Effector memory CD8-positive, alpha-beta T cell (primary cell): ENCODE data around the gene TLCD1.

ENCODE experiments used
- ATAC-seq: fragments of 150-1000 bp; cut with Tn5 transposase; replicated peaks from 2 replicates; pipeline ENCODE4 v1.10.0; 2021; ENCODE audit warnings: mild to moderate bottlenecking, moderate library complexity
- DNase-seq, 3 experiments: peaks; one replicate each; pipeline ENCODE4 v3.0.0; 2021
- H3K27ac Mint-ChIP-seq, 2 donors: one replicate each; pipeline ENCODE4 v1.8.0; 2022; ENCODE audit warnings: mild to moderate bottlenecking in 2 of 2, mixed read lengths in 2 of 2, moderate library complexity in 2 of 2
- H3K27me3 Mint-ChIP-seq, 2 donors: one replicate each; pipeline ENCODE4 v1.8.0; 2022; ENCODE audit warnings: mixed read lengths in 2 of 2
- H3K36me3 Mint-ChIP-seq: one replicate; pipeline ENCODE4 v1.8.0; 2022; ENCODE audit warnings: mild to moderate bottlenecking, moderate library complexity, mixed read lengths; ENCODE audit not compliant: insufficient read depth
- H3K4me1 Mint-ChIP-seq, 2 donors: one replicate each; pipeline ENCODE4 v1.8.0; 2022; ENCODE audit warnings: low read depth in 2 of 2, mixed read lengths in 2 of 2
- H3K4me3 Mint-ChIP-seq, 2 donors: one replicate each; pipeline ENCODE4 v1.8.0; 2022; ENCODE audit warnings: mild to moderate bottlenecking in 2 of 2, mixed read lengths in 2 of 2, moderate library complexity in 2 of 2
- H3K9me3 Mint-ChIP-seq, 2 donors: one replicate each; pipeline ENCODE4 v1.8.0; 2022; ENCODE audit warnings: mixed read lengths in 2 of 2
- total RNA-seq, 9 experiments: gene quantifications; one replicate each; lab custom pipeline; 2026; lab: John Stamatoyannopoulos, UW

Gene TLCD1
- total RNA-seq: 0 to 16.8 (median 2.0) reads per million in 9 experiments

DNA sequence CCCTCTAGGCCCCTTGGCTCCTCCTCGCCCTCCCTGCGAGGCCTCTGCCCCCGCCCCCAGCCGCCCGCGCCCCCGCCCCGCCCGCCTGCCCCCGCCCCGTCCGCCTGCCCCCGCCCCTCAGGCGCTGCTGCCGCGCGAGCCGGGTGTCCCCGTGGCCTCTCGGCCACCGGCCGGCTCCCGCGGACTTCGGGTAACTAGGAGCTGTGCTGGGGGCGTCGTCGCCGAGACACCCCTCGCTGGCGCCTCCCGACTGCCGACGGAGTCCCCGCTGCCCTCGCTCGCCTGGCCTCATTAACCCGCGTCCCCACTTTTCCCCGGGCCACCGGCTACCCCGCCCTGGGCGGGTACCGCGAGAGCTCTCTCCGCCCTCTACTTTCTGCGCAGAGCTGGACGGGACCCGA, at the start of gene TLCD1:
Gene TLCD1, minus strand, starts transcription at position 8 of the 401 bp plus-strand sequence. CDS start 136 bp downstream, outside the sequence.
- DNase-seq (peak; percentile 59 to 71 (median 69)), ATAC-seq (peak; percentile 39)
- peaks cover 38 to 43% of the 10 kb centered on the region in 2 donors for H3K4me1 Mint-ChIP-seq
- no peaks in the 10 kb centered on the region for H3K9me3 Mint-ChIP-seq
- H3K27me3 Mint-ChIP-seq: no peaks in the 10 kb centered on the region
- peaks cover 71% of the 10 kb centered on the region for H3K36me3 Mint-ChIP-seq
- H3K4me3 Mint-ChIP-seq: peak within 1 kb of the TSS; percentile 99 to 100
- H3K27ac Mint-ChIP-seq: peak within 1 kb of the TSS; percentile 98 to 99

- DNase-seq: no peak
- Mint-ChIP-seq H3K27ac (peak overlapping the region in 1 of 2 donors; percentile 75), H3K4me3 (no peak overlapping the region), H3K4me1 (peaks cover 13 to 32% of the 10 kb centered on the region in 2 donors), H3K27me3 (no peaks in the 10 kb centered on the region), H3K36me3 (peaks cover 23% of the 10 kb centered on the region), H3K9me3 (no peaks in the 10 kb centered on the region)
- ATAC-seq: no peak
Measured at GRCh38 chr17:28774206-28774605, 48.2 kb upstream of the TLCD1 start.

DNA sequence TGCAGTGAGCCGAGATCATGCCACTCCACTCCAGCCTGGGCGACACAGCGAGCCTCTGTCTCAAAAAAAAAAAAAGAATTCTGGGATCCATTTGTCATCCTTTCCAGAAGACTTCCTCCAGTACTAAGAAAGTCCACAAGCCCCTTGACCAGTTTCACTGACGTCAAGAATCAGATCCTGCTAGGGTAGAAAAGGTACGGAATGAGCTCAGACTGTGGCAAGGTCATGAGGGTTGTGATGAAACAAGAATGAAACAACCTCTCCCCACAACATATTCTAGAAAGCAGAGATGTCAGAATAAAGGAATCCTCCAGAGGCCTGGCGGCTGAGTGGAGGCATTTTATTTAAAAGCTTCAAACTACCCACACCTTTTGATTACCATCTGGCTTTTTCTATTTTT, 47.7 kb upstream of the TLCD1 start:
- Mint-ChIP-seq H3K27me3 (no peaks in the 10 kb centered on the region), H3K27ac (peak overlapping the region in 1 of 2 donors; percentile 75), H3K36me3 (peaks cover 26% of the 10 kb centered on the region), H3K4me3 (no peak overlapping the region), H3K4me1 (peaks cover 8 to 27% of the 10 kb centered on the region in 2 donors), H3K9me3 (no peaks in the 10 kb centered on the region)
- DNase-seq: no peak
- ATAC-seq: no peak

- no peaks in the 10 kb centered on the region for H3K27me3 Mint-ChIP-seq
- H3K4me1 Mint-ChIP-seq: peaks cover 3 to 6% of the 10 kb centered on the region in 2 donors
- DNase-seq (no peak), ATAC-seq (no peak)
- H3K9me3 Mint-ChIP-seq: no peaks in the 10 kb centered on the region
- H3K36me3 Mint-ChIP-seq: peaks cover 22% of the 10 kb centered on the region
- no peak overlapping the region for H3K27ac Mint-ChIP-seq
- H3K4me3 Mint-ChIP-seq: no peak overlapping the region
Measured at GRCh38 chr17:28765038-28765437, 39.0 kb upstream of the TLCD1 start.

DNA sequence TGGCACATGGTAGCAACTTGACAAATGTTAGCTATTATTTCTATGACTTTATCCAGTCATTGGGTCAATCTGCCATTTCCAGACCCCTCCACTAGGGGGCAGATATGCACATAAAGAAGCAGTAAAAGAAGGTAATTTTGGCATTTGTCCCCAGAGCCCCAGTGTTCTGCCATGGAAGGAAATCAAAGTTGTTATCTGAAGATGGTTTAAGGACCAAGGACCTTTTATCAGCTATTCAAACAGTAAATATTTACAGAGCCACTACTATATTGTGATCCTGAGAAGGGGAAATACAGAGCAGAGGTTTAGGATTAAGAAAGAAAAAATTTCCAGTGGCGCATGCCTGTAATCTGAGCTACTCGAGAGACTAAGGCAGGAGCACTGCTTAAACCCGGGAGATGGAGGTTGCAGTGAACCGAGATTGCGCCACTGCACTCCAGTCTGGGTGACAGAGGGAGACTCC, 37.8 kb upstream of the TLCD1 start:
- H3K27me3 Mint-ChIP-seq: no peaks in the 10 kb centered on the region
- H3K27ac Mint-ChIP-seq: no peak overlapping the region
- H3K4me3 Mint-ChIP-seq: no peak overlapping the region
- no peaks in the 10 kb centered on the region for H3K9me3 Mint-ChIP-seq
- peak; percentile 75 for ATAC-seq
- peaks cover 0 to 3% of the 10 kb centered on the region in 2 donors for H3K4me1 Mint-ChIP-seq
- peaks cover 22% of the 10 kb centered on the region for H3K36me3 Mint-ChIP-seq
- peak; percentile 73 to 79 (median 76) for DNase-seq

DNA sequence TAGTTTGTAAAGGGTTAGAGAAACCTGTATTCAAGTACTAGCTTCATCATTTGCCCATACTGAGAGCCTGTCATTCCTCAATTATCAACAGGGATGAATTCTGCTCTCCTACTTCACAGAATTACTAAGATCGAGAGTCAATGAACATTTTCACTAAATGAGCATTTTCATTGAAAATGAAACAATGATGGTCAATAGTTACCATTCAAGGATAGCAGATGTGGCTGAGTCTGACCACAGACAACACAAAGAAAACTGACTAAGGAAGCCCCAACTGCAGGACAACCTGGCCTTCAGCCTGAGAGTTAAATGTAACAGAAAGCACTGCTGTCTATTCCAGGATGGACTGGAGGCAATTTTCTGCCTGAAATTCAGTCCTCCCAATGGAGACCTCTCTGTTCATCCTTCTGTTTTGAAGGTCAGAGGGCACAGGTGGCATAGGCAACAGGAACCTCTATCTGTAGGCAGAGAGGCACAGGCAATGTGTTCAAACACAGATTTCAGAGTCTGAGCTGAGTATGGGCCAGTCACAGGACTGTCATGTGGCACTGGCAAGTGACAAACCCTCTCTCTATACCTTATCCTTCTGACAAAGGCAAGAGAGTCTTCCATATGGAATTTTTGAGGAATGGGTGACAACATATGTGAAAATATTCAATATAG, 37.2 kb upstream of the TLCD1 start:
- Mint-ChIP-seq H3K27ac (no peak overlapping the region), H3K4me1 (peaks cover 0 to 3% of the 10 kb centered on the region in 2 donors), H3K9me3 (no peaks in the 10 kb centered on the region), H3K4me3 (no peak overlapping the region), H3K36me3 (peaks cover 22% of the 10 kb centered on the region), H3K27me3 (no peaks in the 10 kb centered on the region)
- no peak for DNase-seq
- no peak for ATAC-seq

- Mint-ChIP-seq H3K4me1 (peaks cover 0 to 3% of the 10 kb centered on the region in 2 donors), H3K9me3 (no peaks in the 10 kb centered on the region), H3K4me3 (no peak overlapping the region), H3K27ac (no peak overlapping the region), H3K36me3 (peaks cover 25% of the 10 kb centered on the region), H3K27me3 (no peaks in the 10 kb centered on the region)
- no peak for ATAC-seq
- DNase-seq: no peak
Measured at GRCh38 chr17:28760601-28761562, 34.8 kb upstream of the TLCD1 start.

DNA sequence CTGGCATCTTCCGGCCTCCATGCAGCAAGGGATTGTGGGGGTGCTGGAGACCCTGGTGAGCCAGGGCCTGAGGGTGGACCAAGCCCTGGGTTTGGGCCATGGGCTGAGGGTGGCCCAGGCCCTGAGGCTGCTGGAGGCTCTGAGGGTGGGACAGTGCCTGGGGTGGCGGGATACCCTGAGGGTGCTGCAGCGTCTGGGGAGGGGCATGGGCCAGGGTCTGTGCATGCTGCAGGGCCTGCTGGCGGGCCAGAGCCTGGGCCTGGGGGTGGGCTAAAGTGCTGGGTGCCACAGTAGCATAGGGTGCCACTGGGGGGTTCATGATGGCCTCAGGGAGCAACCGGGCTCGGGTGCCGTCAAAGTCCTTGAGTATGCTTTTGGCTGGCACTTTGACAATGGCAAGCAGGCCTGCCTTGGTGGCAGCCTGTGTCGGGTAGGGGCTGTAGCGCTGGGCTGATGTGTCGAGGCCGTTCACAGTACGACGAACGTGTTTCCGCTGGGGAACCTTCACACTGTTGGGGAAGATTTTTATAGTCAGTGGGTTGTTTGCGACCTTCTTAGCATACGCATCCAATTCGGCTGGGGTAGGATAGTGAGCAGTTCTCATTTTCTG, 33.3 kb upstream of the TLCD1 start:
- Mint-ChIP-seq H3K4me1 (peaks cover 0 to 3% of the 10 kb centered on the region in 2 donors), H3K36me3 (peaks cover 32% of the 10 kb centered on the region), H3K27ac (peak overlapping the region; percentile 56 to 78), H3K9me3 (no peaks in the 10 kb centered on the region), H3K4me3 (no peak overlapping the region), H3K27me3 (no peaks in the 10 kb centered on the region)
- DNase-seq (no peak), ATAC-seq (no peak)

DNA sequence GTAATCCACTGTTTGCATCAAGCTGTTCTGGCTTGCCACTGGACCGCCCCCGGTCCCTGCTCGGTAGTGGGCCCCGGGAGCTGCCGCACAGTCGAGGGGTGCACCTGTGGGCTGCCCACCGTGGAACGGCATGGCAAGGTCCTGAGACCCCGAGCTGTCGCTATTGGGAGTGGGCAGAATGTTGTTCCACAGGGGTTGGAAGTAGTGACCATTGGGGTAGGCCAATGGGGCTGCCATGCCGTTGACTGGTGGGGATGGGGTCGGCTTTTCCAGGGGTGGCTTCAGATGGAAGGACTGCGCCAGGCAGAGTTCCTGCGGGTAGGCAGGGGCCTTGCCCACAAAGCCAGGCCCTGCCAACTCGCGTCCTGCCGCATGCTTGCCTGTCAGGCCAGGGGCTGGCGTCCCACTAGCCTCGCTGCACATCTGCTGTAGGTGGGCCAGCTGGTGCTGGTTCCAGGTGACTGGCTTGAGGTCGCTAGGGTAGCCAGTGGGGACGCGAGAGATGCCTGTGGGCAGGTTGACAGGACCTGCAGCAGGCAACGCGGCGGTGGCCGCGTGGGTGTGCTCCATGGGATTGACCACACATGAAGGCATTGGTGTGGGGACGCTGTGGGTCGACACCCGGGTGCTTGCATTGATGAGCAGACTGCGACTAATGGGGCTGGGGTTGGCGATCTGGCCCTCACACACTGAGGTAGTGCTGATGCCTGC, 32.5 kb upstream of the TLCD1 start:
- Mint-ChIP-seq H3K9me3 (no peaks in the 10 kb centered on the region), H3K27me3 (no peaks in the 10 kb centered on the region), H3K36me3 (peaks cover 27% of the 10 kb centered on the region), H3K4me1 (no peaks in the 10 kb centered on the region), H3K4me3 (no peak overlapping the region), H3K27ac (peak overlapping the region in 1 of 2 donors; percentile 78)
- no peak for ATAC-seq
- no peak for DNase-seq

GRCh38 chr17:28756049-28756804, 30.2 kb upstream of the TLCD1 start:
- no peak for ATAC-seq
- Mint-ChIP-seq H3K27ac (peak overlapping the region in 1 of 2 donors; percentile 32), H3K4me1 (no peaks in the 10 kb centered on the region), H3K4me3 (no peak overlapping the region), H3K27me3 (no peaks in the 10 kb centered on the region), H3K36me3 (peaks cover 29% of the 10 kb centered on the region), H3K9me3 (no peaks in the 10 kb centered on the region)
- DNase-seq: no peak

DNA sequence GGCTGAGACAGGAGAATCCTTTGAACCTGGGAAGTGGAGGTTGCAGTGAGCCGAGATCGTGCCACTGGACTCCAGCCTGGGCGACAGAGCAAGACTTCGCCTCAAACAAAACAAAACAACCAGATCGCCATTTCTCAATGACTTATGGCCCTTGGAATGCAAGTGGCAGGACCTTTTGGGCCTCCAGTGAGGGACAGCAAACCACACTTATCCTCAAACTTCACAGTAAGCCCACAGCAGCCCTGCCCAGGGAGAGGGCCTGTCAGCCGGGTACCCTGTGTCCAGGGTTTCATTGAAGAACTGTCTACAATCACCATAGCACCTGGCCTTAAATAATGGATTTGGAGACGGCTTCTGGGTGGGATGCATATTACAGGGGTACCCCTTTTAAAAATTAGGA, 29.5 kb upstream of the TLCD1 start:
- Mint-ChIP-seq H3K4me3 (no peak overlapping the region), H3K27me3 (no peaks in the 10 kb centered on the region), H3K27ac (no peak overlapping the region), H3K36me3 (peaks cover 32% of the 10 kb centered on the region), H3K9me3 (no peaks in the 10 kb centered on the region), H3K4me1 (no peaks in the 10 kb centered on the region)
- ATAC-seq (no peak), DNase-seq (no peak)

DNA sequence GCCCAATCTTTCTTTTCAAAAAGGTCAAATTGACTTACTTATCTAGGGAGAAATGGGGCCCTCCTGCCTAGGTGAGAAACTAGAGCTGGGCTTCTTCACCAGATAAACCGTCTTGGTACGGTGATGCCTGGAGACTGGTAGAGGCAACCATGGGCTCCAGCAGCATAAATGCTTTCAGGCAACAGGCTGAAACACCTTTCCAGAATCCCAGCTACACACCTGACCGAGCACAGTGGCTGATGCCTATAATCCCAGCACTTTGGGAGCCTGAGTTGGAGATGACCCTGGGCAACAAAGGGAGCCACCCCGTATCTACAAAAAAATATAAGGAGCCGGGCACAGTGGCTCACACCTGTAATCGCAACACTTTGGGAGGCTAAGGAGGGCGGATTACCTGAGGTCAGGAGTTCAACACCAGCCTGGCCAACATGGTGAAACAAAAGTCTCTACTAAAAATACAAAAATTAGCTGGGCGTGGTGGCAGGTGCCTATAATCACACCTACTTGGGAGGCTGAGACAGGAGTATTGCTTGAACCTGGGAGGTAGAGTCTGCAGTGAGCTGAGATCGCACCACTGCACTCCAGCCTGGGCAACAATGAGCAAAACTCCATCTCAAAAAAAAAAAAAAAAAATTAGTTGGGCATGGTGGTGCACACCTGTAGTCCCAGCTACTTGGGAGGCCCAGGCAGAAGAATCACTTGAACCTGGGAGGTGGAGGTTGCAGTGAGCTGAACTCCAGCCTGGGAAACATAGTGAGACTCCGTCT, 25.8 kb upstream of the TLCD1 start:
- H3K9me3 Mint-ChIP-seq: no peaks in the 10 kb centered on the region
- H3K36me3 Mint-ChIP-seq: peaks cover 42% of the 10 kb centered on the region
- H3K4me1 Mint-ChIP-seq: peaks cover 0 to 8% of the 10 kb centered on the region in 2 donors
- no peak overlapping the region for H3K27ac Mint-ChIP-seq
- DNase-seq: no peak
- no peak overlapping the region for H3K4me3 Mint-ChIP-seq
- ATAC-seq: no peak
- no peaks in the 10 kb centered on the region for H3K27me3 Mint-ChIP-seq
